ENCODE measurements around the gene KCNQ1. TPM values are rescaled to one million over a fixed set of nuclear protein-coding genes. Genes with fewer than 3 reads are reported as not detected.

The KCNQ1 gene
- total and polyA plus RNA-seq, 2 experiments from 2014 or later: 0.45 to 0.87 TPM

GRCh38 chr11:2838676-2839294, 394.0 kb downstream of the KCNQ1 start:
- Mint-ChIP-seq H3K27me3 (ENCODE audit: insufficient read depth, low read depth, poor library complexity) (peaks cover 36% of the 10 kb centered on the region), H3K36me3 (ENCODE audit: low read depth) (no peaks in the 10 kb centered on the region), H3K27ac (no peak overlapping the region), H3K4me3 (no peak overlapping the region), H3K4me1 (peaks cover 32% of the 10 kb centered on the region), H3K9me3 (no peaks in the 10 kb centered on the region; the same call in 2 of the 3 replicates)
- Histone ChIP-seq H3K4me2 (no peak overlapping the region), H4K20me1 (replicated peaks; ENCODE audit: insufficient read depth) (no peaks in the 10 kb centered on the region), H3K79me2 (replicated peaks; ENCODE audit: insufficient read depth) (no peaks in the 10 kb centered on the region), H3K4me3 (no peak overlapping the region), H3K4me1 (ENCODE audit: insufficient read depth) (peaks cover 4% of the 10 kb centered on the region; the same call in 1 of the 2 replicates), H3K36me3 (ENCODE audit: insufficient read depth) (no peaks in the 10 kb centered on the region), H3F3A (replicated peaks; ENCODE audit: low read depth) (no peaks in the 10 kb centered on the region), H3K27ac (ENCODE audit: low read depth) (no peak overlapping the region), H3K27me3 (ENCODE audit: insufficient read depth) (peaks cover 5% of the 10 kb centered on the region), H2AFZ (no peak overlapping the region), H3K9me2 (ENCODE audit: insufficient read depth) (no peaks in the 10 kb centered on the region)
- no peak for TF ChIP-seq CTCF (conservative IDR thresholded peaks at IDR 0.05; ENCODE audit: low read depth in 2 of 2)
- TF ChIP-seq ZNF462 (CRISPR knock-in tag; IDR thresholded peaks at IDR 0.05): no peak
- no peak for TF ChIP-seq JUNB (IDR thresholded peaks at IDR 0.05; ENCODE audit: unreplicated experiment)
- TF ChIP-seq EZH2 (IDR thresholded peaks at IDR 0.05; ENCODE audit: low read depth, unreplicated experiment): no peak
- ATAC-seq: no peak
- DNase-seq (ENCODE audit: low spot score): no peak

All from GM23338 (cell line).